Sigmoid colon (tissue), 4 donors: ENCODE measurements around the gene ACVR1.

ENCODE experiments used
- CTCF ChIP-seq, 4 experiments: fragments of 450-650 bp in 3 of 4; fragments of 200-600 bp in 1 of 4; IDR thresholded peaks; one replicate each; pipeline ENCODE4 v1.5.1; 2016 to 2019; ENCODE audit warnings: antibody characterized with exemption in 4 of 4, mild to moderate bottlenecking in 3 of 4, moderate library complexity in 2 of 4
- POLR2A ChIP-seq, 2 donors: fragments of 450-650 bp; IDR thresholded peaks; one replicate each; pipeline ENCODE4 v1.6.1; 2016; ENCODE audit warnings: antibody characterized with exemption in 2 of 2, mild to moderate bottlenecking in 2 of 2, moderate library complexity in 2 of 2
- POLR2AphosphoS5 ChIP-seq, 4 donors: sonication (generic); formaldehyde crosslinking; IDR thresholded peaks; one replicate each; pipeline ENCODE4 v1.6.1; 2017; ENCODE audit warnings: antibody characterized with exemption in 4 of 4

DNA sequence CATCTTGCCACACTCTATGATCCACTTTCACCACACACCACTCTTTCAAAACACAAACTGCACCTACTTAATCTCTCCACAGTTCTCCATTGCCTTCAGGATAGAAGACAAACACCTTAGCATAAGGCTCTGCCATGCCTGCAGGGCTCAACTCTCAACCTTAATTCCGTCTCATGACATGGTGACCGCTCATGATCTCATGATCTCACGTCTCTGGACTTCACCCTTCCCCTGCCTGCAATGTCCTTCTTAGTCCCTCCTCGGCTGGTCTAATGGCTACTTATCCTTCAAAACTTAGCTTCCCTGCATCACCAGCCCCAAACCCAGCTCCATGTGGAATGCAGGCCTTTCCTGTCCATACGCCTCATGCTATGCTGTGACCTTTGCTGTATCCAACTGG lies 85.3 kb downstream of the ACVR1 start:
- TF ChIP-seq POLR2A (IDR thresholded peaks at IDR 0.05) (no peak), CTCF (IDR thresholded peaks at IDR 0.05) (no peak), POLR2AphosphoS5 (IDR thresholded peaks at IDR 0.05) (no peak)
